OCI-LY3 (cell line): ENCODE measurements around the gene SDF2L1.

ENCODE experiments used
- CTCF ChIP-seq: fragments of 200-600, 300-600 bp; sonication (generic); IDR thresholded peaks from 2 replicates; pipeline ENCODE4 v1.5.1; 2014; ENCODE audit warnings: antibody characterized with exemption, low read length, low read depth
- EZH2phosphoT487 ChIP-seq: fragments of 200-600 bp; shearing (Covaris generic); IDR thresholded peaks from 2 replicates; pipeline ENCODE4 v1.6.1; 2018; ENCODE audit warnings: antibody characterized with exemption, mixed run types, low read depth

DNA sequence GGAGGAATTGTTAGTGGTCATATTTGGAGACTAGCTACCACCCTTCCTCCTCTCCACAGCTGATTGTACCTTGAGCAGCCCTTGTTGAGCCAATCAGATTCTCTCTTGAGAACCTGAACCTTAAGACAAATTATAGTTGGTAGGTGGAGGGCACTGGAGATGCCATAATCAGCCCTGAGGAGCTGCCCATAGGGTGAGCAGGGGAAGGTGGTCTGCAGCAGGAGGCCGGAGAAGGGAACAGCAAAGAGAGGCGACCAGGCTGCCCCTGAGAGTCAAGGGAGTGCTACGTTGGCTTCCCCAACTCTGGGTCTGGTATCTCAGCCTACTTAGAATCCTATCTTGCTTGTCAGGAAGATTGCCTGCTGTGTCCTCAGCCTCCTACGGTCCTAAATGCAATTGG is 2.7 kb upstream of the SDF2L1 start:
- TF ChIP-seq CTCF (no peak), EZH2phosphoT487 (no peak)
